ENCODE data around the gene CD99L2.

The CD99L2 gene

DNA sequence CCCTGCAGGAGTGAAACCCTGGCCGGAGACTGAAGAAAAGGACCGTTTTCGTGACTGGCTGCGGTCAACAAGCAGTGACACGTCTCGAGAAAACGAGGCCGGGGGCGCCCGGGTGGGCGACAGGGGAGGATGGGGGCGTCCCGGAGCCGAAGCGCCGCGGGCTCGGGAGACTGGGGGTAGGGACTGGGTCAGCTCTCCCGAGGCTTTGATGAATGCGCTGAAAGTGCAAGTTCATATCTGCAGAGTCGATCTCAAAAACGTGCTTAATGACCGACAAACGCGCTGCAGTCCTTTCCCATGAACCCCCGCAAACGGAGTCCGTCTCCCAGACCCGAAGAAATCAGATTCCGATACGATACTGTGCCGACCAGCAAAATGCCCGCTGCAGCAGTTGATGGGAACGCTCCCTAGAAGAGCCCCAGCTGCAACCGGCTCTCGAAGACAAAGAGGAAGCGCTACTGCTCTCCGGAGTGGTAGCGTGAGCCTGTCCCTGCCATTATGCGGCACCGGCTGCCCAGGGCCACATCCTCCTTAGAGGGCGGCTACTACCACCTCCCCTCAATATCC is 806 bp upstream of the CD99L2 start:
- Histone ChIP-seq H3K27me3 (ENCODE audit: insufficient read depth, low read length, poor library complexity, severe bottlenecking) (no peaks in the 10 kb centered on the region), H3F3A (ENCODE audit: low read depth) (no peaks in the 10 kb centered on the region), H3K9me3 (ENCODE audit: insufficient read depth, low read depth, low read length) (no peaks in the 10 kb centered on the region), H3K36me3 (ENCODE audit: insufficient read depth, low read length) (no peaks in the 10 kb centered on the region), H3K9me2 (replicated peaks; ENCODE audit: low read depth, low read length) (no peaks in the 10 kb centered on the region), H3K4me3 (ENCODE audit: low read length, poor library complexity, severe bottlenecking) (peak overlapping the region; percentile 73), H3K4me2 (ENCODE audit: low read depth, low read length, poor library complexity, severe bottlenecking) (peak overlapping the region; percentile 71), H2AFZ (ENCODE audit: low read length) (peak overlapping the region; percentile 86), H3K79me2 (ENCODE audit: insufficient read depth, low read length) (no peaks in the 10 kb centered on the region), H3K9ac (ENCODE audit: low read depth, low read length, poor library complexity, severe bottlenecking) (peak overlapping the region; percentile 71), H3K4me1 (ENCODE audit: insufficient read depth, low read length, poor library complexity, severe bottlenecking) (peaks cover 4% of the 10 kb centered on the region), H4K20me1 (ENCODE audit: insufficient read depth, low read length, poor library complexity, severe bottlenecking) (no peaks in the 10 kb centered on the region)
- TF ChIP-seq, protein P1, sequence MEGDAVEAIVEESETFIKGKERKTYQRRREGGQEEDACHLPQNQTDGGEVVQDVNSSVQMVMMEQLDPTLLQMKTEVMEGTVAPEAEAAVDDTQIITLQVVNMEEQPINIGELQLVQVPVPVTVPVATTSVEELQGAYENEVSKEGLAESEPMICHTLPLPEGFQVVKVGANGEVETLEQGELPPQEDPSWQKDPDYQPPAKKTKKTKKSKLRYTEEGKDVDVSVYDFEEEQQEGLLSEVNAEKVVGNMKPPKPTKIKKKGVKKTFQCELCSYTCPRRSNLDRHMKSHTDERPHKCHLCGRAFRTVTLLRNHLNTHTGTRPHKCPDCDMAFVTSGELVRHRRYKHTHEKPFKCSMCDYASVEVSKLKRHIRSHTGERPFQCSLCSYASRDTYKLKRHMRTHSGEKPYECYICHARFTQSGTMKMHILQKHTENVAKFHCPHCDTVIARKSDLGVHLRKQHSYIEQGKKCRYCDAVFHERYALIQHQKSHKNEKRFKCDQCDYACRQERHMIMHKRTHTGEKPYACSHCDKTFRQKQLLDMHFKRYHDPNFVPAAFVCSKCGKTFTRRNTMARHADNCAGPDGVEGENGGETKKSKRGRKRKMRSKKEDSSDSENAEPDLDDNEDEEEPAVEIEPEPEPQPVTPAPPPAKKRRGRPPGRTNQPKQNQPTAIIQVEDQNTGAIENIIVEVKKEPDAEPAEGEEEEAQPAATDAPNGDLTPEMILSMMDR (conservative IDR thresholded peaks at IDR 0.05; ENCODE audit: low read length) = no peak
- no peak for TF ChIP-seq EZH2phosphoT487 (IDR thresholded peaks at IDR 0.05; ENCODE audit: borderline replicate concordance)

GRCh38 chrX:150897421-150898320 is 797 bp downstream of the CD99L2 start:
- no peaks in the 10 kb centered on the region for H3K79me2 ChIP-seq (ENCODE audit: insufficient read depth, low read length)
- no peak for TF ChIP-seq EZH2phosphoT487 (IDR thresholded peaks at IDR 0.05; ENCODE audit: borderline replicate concordance)
- peaks cover 4% of the 10 kb centered on the region for H3K4me1 ChIP-seq (ENCODE audit: insufficient read depth, low read length, poor library complexity, severe bottlenecking)
- peak overlapping the region; percentile 73 for H3K4me2 ChIP-seq (ENCODE audit: low read depth, low read length, poor library complexity, severe bottlenecking)
- H3K9ac ChIP-seq (ENCODE audit: low read depth, low read length, poor library complexity, severe bottlenecking) = peak overlapping the region; percentile 71
- H4K20me1 ChIP-seq (ENCODE audit: insufficient read depth, low read length, poor library complexity, severe bottlenecking) = no peaks in the 10 kb centered on the region
- H3K27me3 ChIP-seq (ENCODE audit: insufficient read depth, low read length, poor library complexity, severe bottlenecking) = no peaks in the 10 kb centered on the region
- H3K36me3 ChIP-seq (ENCODE audit: insufficient read depth, low read length) = no peaks in the 10 kb centered on the region
- peak overlapping the region; percentile 70 for H2AFZ ChIP-seq (ENCODE audit: low read length)
- H3F3A ChIP-seq (ENCODE audit: low read depth) = no peaks in the 10 kb centered on the region
- no peaks in the 10 kb centered on the region for H3K9me3 ChIP-seq (ENCODE audit: insufficient read depth, low read depth, low read length)
- H3K9me2 ChIP-seq (replicated peaks; ENCODE audit: low read depth, low read length) = no peaks in the 10 kb centered on the region
- peak overlapping the region; percentile 73 for H3K4me3 ChIP-seq (ENCODE audit: low read length, poor library complexity, severe bottlenecking)

DNA sequence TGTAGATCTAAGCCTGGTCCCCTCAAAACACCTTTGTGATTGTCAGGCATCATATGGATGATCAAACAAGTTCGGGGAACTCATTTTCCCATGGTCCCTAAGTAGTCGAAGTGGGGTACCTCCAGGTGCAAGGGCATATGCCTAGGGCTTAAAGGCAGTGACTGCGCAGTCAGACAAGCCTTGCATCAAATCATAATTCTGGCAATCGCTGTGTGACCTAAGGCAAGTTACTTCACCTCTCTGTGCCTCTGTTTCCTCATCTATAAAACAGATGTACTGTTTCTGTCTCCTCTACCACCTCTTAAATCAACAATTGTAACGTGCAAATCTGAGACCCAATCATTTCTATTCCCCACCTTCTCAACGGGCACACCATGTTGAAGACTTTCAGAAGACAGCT is 1.8 kb downstream of the CD99L2 start:
- H3K27me3 ChIP-seq (ENCODE audit: insufficient read depth, low read length, poor library complexity, severe bottlenecking) = no peaks in the 10 kb centered on the region
- H3K36me3 ChIP-seq (ENCODE audit: insufficient read depth, low read length) = no peaks in the 10 kb centered on the region
- H3K9ac ChIP-seq (ENCODE audit: low read depth, low read length, poor library complexity, severe bottlenecking) = no peak overlapping the region
- H3K4me3 ChIP-seq (ENCODE audit: low read length, poor library complexity, severe bottlenecking) = no peak overlapping the region
- TF ChIP-seq, protein P1 (conservative IDR thresholded peaks at IDR 0.05; ENCODE audit: low read length) = no peak
- TF ChIP-seq EZH2phosphoT487 (IDR thresholded peaks at IDR 0.05; ENCODE audit: borderline replicate concordance) = no peak
- H3K4me2 ChIP-seq (ENCODE audit: low read depth, low read length, poor library complexity, severe bottlenecking) = no peak overlapping the region
- H3K79me2 ChIP-seq (ENCODE audit: insufficient read depth, low read length) = no peaks in the 10 kb centered on the region
- no peak overlapping the region for H2AFZ ChIP-seq (ENCODE audit: low read length)
- no peaks in the 10 kb centered on the region for H3F3A ChIP-seq (ENCODE audit: low read depth)
- H4K20me1 ChIP-seq (ENCODE audit: insufficient read depth, low read length, poor library complexity, severe bottlenecking) = no peaks in the 10 kb centered on the region
- no peaks in the 10 kb centered on the region for H3K9me2 ChIP-seq (replicated peaks; ENCODE audit: low read depth, low read length)
- no peaks in the 10 kb centered on the region for H3K9me3 ChIP-seq (ENCODE audit: insufficient read depth, low read depth, low read length)
- H3K4me1 ChIP-seq (ENCODE audit: insufficient read depth, low read length, poor library complexity, severe bottlenecking) = peaks cover 4% of the 10 kb centered on the region

All from Loucy (cell line).